HepG2 (cell line): ENCODE results near the gene TAF1D. TPM values are rescaled to one million over a fixed set of nuclear protein-coding genes. Genes with fewer than 3 reads are reported as not detected.

Experiments used
- AHR ChIP-seq: IDR thresholded peaks from 2 replicates; pipeline ENCODE4 v1.6.1; 2018; ENCODE audit warnings: missing genetic modification reagents, missing compliant biosample characterization
- CBFB ChIP-seq: sonication (generic); formaldehyde crosslinking; IDR thresholded peaks from 2 replicates; pipeline ENCODE4 v1.4.0; 2020; ENCODE audit warnings: missing genetic modification reagents
- CREBL2 ChIP-seq: sonication (generic); formaldehyde crosslinking; IDR thresholded peaks from 2 replicates; pipeline ENCODE4 v1.8.1; 2023; ENCODE audit warnings: missing genetic modification reagents, mild to moderate bottlenecking, borderline replicate concordance
- FOSL2 ChIP-seq: sonication (generic); formaldehyde crosslinking; IDR thresholded peaks from 2 replicates; pipeline ENCODE4 v1.4.0; 2020; ENCODE audit warnings: missing genetic modification reagents
- FOXP1 ChIP-seq, 2 experiments: fragments of 450-650 bp in 1 of 2; IDR thresholded peaks; 2 replicates each; pipeline ENCODE4 v1.6.1; 2017 to 2018; ENCODE audit warnings: antibody characterized with exemption in 1 of 2
- HNRNPK ChIP-seq: fragments of 200-400 bp; formaldehyde crosslinking; IDR thresholded peaks from 2 replicates; pipeline ENCODE4 v1.6.1; 2018; ENCODE audit warnings: low read length, low read depth, moderate library complexity, mild to moderate bottlenecking; ENCODE audit not compliant: poor library complexity, severe bottlenecking
- HOXA5 ChIP-seq: sonication (generic); formaldehyde crosslinking; IDR thresholded peaks from 2 replicates; pipeline ENCODE4 v1.4.0; 2020; ENCODE audit warnings: missing genetic modification reagents
- KLF9 ChIP-seq: IDR thresholded peaks from 2 replicates; pipeline ENCODE4 v1.6.1; 2016; ENCODE audit warnings: low read depth
- MAF1 ChIP-seq: sonication (generic); formaldehyde crosslinking; IDR thresholded peaks from 2 replicates; pipeline ENCODE4 v1.5.0; 2020; ENCODE audit warnings: missing genetic modification reagents, borderline replicate concordance
- MAFG ChIP-seq: sonication (generic); formaldehyde crosslinking; IDR thresholded peaks from 2 replicates; pipeline ENCODE4 v1.5.1; 2020; ENCODE audit warnings: mild to moderate bottlenecking, missing genetic modification reagents
- MBNL3 ChIP-seq: fragments of 250-450 bp; sonication (Bioruptor Pico); conservative IDR thresholded peaks from 2 replicates; pipeline ENCODE4 v1.8.0; 2022; ENCODE audit warnings: mild to moderate bottlenecking, inconsistent platforms
- PAX8 ChIP-seq: sonication (generic); formaldehyde crosslinking; IDR thresholded peaks from 2 replicates; pipeline ENCODE4 v1.8.0; 2022; ENCODE audit warnings: mild to moderate bottlenecking, missing genetic modification reagents, borderline replicate concordance
- POLR2AphosphoS5 ChIP-seq: IDR thresholded peaks from 2 replicates; pipeline ENCODE4 v1.6.1; 2012; ENCODE audit warnings: low read depth, low read length
- PRPF4 ChIP-seq: fragments of 200-400 bp; formaldehyde crosslinking; IDR thresholded peaks from 2 replicates; pipeline ENCODE4 v1.6.1; 2016; ENCODE audit warnings: low read length, low read depth; ENCODE audit not compliant: poor library complexity, severe bottlenecking
- RBAK ChIP-seq: sonication (generic); formaldehyde crosslinking; IDR thresholded peaks from 2 replicates; pipeline ENCODE4 v1.5.1; 2020; ENCODE audit warnings: mild to moderate bottlenecking, missing genetic modification reagents
- RBM22 ChIP-seq: fragments of 200-400 bp; formaldehyde crosslinking; optimal IDR thresholded peaks from 2 replicates; pipeline ENCODE3; 2017; ENCODE audit warnings: mild to moderate bottlenecking, low read length, moderate library complexity
- TP53 ChIP-seq: sonication (generic); formaldehyde crosslinking; conservative IDR thresholded peaks from 2 replicates; pipeline ENCODE4 v1.4.0; 2020; ENCODE audit warnings: missing genetic modification reagents
- ZFP36L1 ChIP-seq: sonication (generic); formaldehyde crosslinking; IDR thresholded peaks from 2 replicates; pipeline ENCODE4 v1.8.0; 2022; ENCODE audit warnings: mild to moderate bottlenecking, missing genetic modification reagents, moderate library complexity
- ZNF160 ChIP-seq: sonication (generic); formaldehyde crosslinking; IDR thresholded peaks from 2 replicates; pipeline ENCODE4 v1.8.0; 2022; ENCODE audit warnings: mild to moderate bottlenecking, inconsistent platforms, missing genetic modification reagents
- ZNF292 ChIP-seq: sonication (generic); formaldehyde crosslinking; IDR thresholded peaks from 2 replicates; pipeline ENCODE4 v1.8.1; 2022; ENCODE audit warnings: mild to moderate bottlenecking, low read depth, missing genetic modification reagents, borderline replicate concordance
- ZNF362 ChIP-seq: sonication (generic); formaldehyde crosslinking; IDR thresholded peaks from 2 replicates; pipeline ENCODE4 v1.4.0; 2020; ENCODE audit warnings: missing genetic modification reagents, mild to moderate bottlenecking, borderline replicate concordance
- ZSCAN20 ChIP-seq: sonication (generic); formaldehyde crosslinking; IDR thresholded peaks from 2 replicates; pipeline ENCODE4 v1.4.0; 2020; ENCODE audit warnings: missing genetic modification reagents, mild to moderate bottlenecking, borderline replicate concordance
- ZZZ3 ChIP-seq: sonication (generic); formaldehyde crosslinking; IDR thresholded peaks from 2 replicates; pipeline ENCODE4 v1.4.0; 2020; ENCODE audit warnings: missing genetic modification reagents, mild to moderate bottlenecking, borderline replicate concordance
- polyA plus RNA-seq, 8 experiments: library from polyadenylated mRNA; depleted of rRNA in 3 of 8; stranded (reverse) in 7 of 8; unstranded in 1 of 8; fragments of >200 nt; fragmentation: Illumina TruSeq in 4 of 8; extraction: Trizol in 4 of 8; gene quantifications; 2 replicates each; pipeline versions ENCODE4 v1.2.1 to v1.2.3, GENCODE V29; 2011 to 2016; ENCODE audit warnings: low read depth in 4 of 8, missing spikeins in 1 of 8, mixed read lengths in 1 of 8; ENCODE audit not compliant: insufficient read depth in 1 of 8
- total RNA-seq, 5 experiments: library from RNA; depleted of rRNA; stranded (reverse); fragments of >200 nt; fragmentation: Illumina TruSeq; extraction: Trizol; gene quantifications; 2 replicates each; pipeline ENCODE4 v1.2.3, GENCODE V29; 2016; ENCODE audit warnings: low read depth in 1 of 5

TAF1D gene
- total and polyA plus RNA-seq, 2 of the 13 experiments (the other 11 are each of a cell fraction or from before 2014, with no cell fraction given): 132 to 207 TPM

GRCh38 chr11:93783765-93784144, 42.5 kb upstream of the TAF1D start (continued):
- TF ChIP-seq CBFB (CRISPR knock-in tag) (no peak), ZZZ3 (0 out of 2 replicates have a peak, but pooled peaks have one; percentile 8), ZSCAN20 (CRISPR knock-in tag) (no peak), MBNL3 (CRISPR knock-in tag) (no peak), PRPF4 (no peak), TP53 (CRISPR knock-in tag) (peak; percentile 75; the same call in 1 of the 2 replicates), AHR (CRISPR knock-in tag) (no peak), ZFP36L1 (0 out of 2 replicates have a peak, but pooled peaks have one; percentile 57), RBAK (no peak), HOXA5 (CRISPR knock-in tag) (peak; percentile 87), PAX8 (CRISPR knock-in tag) (no peak), ZNF160 (CRISPR knock-in tag) (no peak), ZNF362 (CRISPR knock-in tag) (no peak), HNRNPK (no peak), MAFG (CRISPR knock-in tag) (no peak), KLF9 (CRISPR knock-in tag) (0 out of 2 replicates have a peak, but pooled peaks have one; percentile 13), ZNF292 (CRISPR knock-in tag) (0 out of 2 replicates have a peak, but pooled peaks have one; percentile 32), FOXP1 (IDR thresholded peaks at IDR 0.05) (no peak), FOXP1 (CRISPR knock-in tag; IDR thresholded peaks at IDR 0.05) (no peak), CREBL2 (no peak), MAF1 (CRISPR knock-in tag) (peak; percentile 49; the same call in 1 of the 2 replicates), FOSL2 (CRISPR knock-in tag) (no peak), RBM22 (no peak), POLR2AphosphoS5 (no peak)
